Measurements from ENCODE around the gene DPEP1. TPM values are rescaled to one million over a fixed set of nuclear protein-coding genes. Genes with fewer than 3 reads are reported as not detected.

The DPEP1 gene
- total RNA-seq, 2 donors from 2014 or later: 0.42 to 2.7 TPM

DNA sequence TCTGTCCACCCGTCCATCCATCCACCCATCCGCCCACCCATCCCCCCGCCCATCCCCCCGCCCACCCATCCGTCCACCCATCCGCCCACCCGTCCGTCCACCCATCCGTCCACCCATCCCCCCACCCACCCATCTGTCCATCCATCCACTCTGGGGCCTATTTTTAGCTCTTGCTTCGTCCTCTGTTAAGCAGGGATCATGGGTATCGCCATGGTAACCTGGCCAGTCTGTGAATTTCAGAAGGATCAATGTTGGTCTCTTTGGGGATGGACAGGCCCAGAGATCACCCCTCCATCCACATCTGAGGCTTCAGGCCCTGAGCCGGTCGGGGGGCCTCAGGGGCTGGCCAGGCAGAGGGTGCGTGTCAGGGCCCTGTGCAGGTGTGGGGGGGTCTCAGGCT lies 15.2 kb upstream of the DPEP1 start:
- Histone ChIP-seq H3K9me3 (no peaks in the 10 kb centered on the region), H3K4me1 (no peaks in the 10 kb centered on the region), H3K36me3 (no peaks in the 10 kb centered on the region), H3K9ac (ENCODE audit: low read depth in 2 of 2, low read length in 2 of 2) (no peak overlapping the region), H3K4me3 (no peak overlapping the region), H3K27me3 (no peaks in the 10 kb centered on the region), H3K27ac (no peak overlapping the region)
- intact Hi-C loops (cut with DNase I): no loop called here
- no peak for DNase-seq
- TF ChIP-seq CTCF (IDR thresholded peaks at IDR 0.05): no peak

DNA sequence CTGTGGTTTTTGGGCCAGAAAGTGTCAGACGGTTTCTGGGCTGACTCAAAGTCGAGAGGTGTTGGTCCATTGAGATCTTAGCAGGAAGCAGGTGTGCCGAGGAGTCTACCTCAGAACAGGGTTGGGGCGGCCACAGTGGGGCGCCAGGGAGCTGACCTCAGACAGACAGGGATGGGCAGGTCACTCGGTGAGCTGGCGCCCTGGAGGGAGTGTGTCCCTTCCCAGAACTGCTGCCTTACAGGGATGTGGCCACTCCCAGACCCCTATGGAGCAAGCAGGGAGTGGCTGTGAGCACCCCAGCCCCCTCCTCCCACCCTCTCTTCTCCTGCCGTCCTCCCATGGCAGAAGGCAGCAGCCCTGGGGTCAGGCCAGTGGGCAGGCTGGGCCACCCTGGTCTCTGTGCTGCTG lies 14.0 kb upstream of the DPEP1 start:
- no peaks in the 10 kb centered on the region for H3K4me1 ChIP-seq
- intact Hi-C loops (cut with DNase I): no loop called here
- H3K9me3 ChIP-seq: no peaks in the 10 kb centered on the region
- no peak overlapping the region for H3K9ac ChIP-seq (ENCODE audit: low read depth in 2 of 2, low read length in 2 of 2)
- DNase-seq: peak; percentile 53
- no peaks in the 10 kb centered on the region for H3K36me3 ChIP-seq
- H3K4me3 ChIP-seq: no peak overlapping the region
- H3K27me3 ChIP-seq: no peaks in the 10 kb centered on the region
- TF ChIP-seq CTCF (IDR thresholded peaks at IDR 0.05): peak; percentile 24
- H3K27ac ChIP-seq: no peak overlapping the region

DNA sequence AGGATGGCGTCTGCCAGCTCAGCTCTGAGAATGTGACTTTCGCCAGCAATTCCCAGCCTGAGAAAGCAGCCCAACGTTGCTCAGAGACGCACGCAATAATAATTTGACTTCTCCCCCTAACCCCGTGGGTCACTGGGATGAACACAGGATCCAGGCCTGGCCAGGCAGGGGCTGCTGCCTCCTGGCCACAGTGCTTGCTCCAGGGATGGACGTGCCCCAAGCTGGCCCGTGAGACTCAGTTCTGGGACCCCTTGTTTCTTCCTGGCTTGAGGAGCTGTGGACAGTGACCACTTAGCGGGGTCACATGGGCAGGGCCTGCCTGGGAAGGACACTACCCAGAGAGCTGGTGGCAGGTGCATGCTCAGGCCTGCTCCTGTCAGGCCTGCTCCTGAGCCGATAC lies 13.5 kb upstream of the DPEP1 start:
- Histone ChIP-seq H3K9ac (ENCODE audit: low read depth in 2 of 2, low read length in 2 of 2) (no peak overlapping the region), H3K9me3 (no peaks in the 10 kb centered on the region), H3K27me3 (peaks cover 1% of the 10 kb centered on the region), H3K4me1 (no peaks in the 10 kb centered on the region), H3K27ac (no peak overlapping the region), H3K4me3 (no peak overlapping the region), H3K36me3 (no peaks in the 10 kb centered on the region)
- DNase-seq: no peak
- TF ChIP-seq CTCF (IDR thresholded peaks at IDR 0.05): no peak
- intact Hi-C loops (cut with DNase I): no loop called here

GRCh38 chr16:89600427-89600826 lies 13.0 kb upstream of the DPEP1 start:
- Histone ChIP-seq H3K27ac (no peak overlapping the region), H3K9me3 (no peaks in the 10 kb centered on the region), H3K9ac (ENCODE audit: low read depth in 2 of 2, low read length in 2 of 2) (no peak overlapping the region), H3K27me3 (peaks cover 6% of the 10 kb centered on the region), H3K4me1 (no peaks in the 10 kb centered on the region), H3K36me3 (no peaks in the 10 kb centered on the region), H3K4me3 (no peak overlapping the region)
- intact Hi-C loops (cut with DNase I): no loop called here
- no peak for DNase-seq
- TF ChIP-seq CTCF (IDR thresholded peaks at IDR 0.05): no peak

GRCh38 chr16:89600956-89601355 lies 12.5 kb upstream of the DPEP1 start:
- intact Hi-C loops (cut with DNase I): no loop called here
- Histone ChIP-seq H3K36me3 (no peaks in the 10 kb centered on the region), H3K27ac (no peak overlapping the region), H3K4me1 (no peaks in the 10 kb centered on the region), H3K4me3 (no peak overlapping the region), H3K9me3 (no peaks in the 10 kb centered on the region), H3K27me3 (peaks cover 9% of the 10 kb centered on the region), H3K9ac (ENCODE audit: low read depth in 2 of 2, low read length in 2 of 2) (no peak overlapping the region)
- no peak for DNase-seq
- no peak for TF ChIP-seq CTCF (IDR thresholded peaks at IDR 0.05)

- H3K36me3 ChIP-seq: no peaks in the 10 kb centered on the region
- no peak for TF ChIP-seq CTCF (IDR thresholded peaks at IDR 0.05)
- no peaks in the 10 kb centered on the region for H3K4me1 ChIP-seq
- no peak overlapping the region for H3K9ac ChIP-seq (ENCODE audit: low read depth in 2 of 2, low read length in 2 of 2)
- DNase-seq: no peak
- H3K4me3 ChIP-seq: no peak overlapping the region
- H3K27ac ChIP-seq: no peak overlapping the region
- H3K9me3 ChIP-seq: no peaks in the 10 kb centered on the region
- peaks cover 9% of the 10 kb centered on the region for H3K27me3 ChIP-seq
- intact Hi-C loops (cut with DNase I): no loop called here
Measured at GRCh38 chr16:89601906-89602272, 11.6 kb upstream of the DPEP1 start.
